GM19438 (cell line): Measurements from ENCODE around the gene SLC39A12.
"Not testable (repeated sequence)": the region's sequence is repeated elsewhere in the genome, so short reads cannot be mapped to it uniquely, and the experiment has no call there.

Source experiments
- ATAC-seq: cut with Tn5 transposase; IDR thresholded peaks from one replicate; pipeline ENCODE4 v1.9.1; 2021; ENCODE audit warnings: low read depth; ENCODE audit not compliant: unreplicated experiment

Gene SLC39A12

GRCh38 chr10:17951868-17952371 is at the start of gene SLC39A12:
TSS of gene SLC39A12 (plus strand) at chr10:17951918. CDS start at chr10:17953277, 1,359 bp downstream.
- ATAC-seq, result no peak

- no peak for ATAC-seq
These were observed 47.2 kb upstream of the SLC39A12 start for GRCh38 chr10:17904564-17904963.

GRCh38 chr10:17905491-17905890 is 46.2 kb upstream of the SLC39A12 start:
- no peak for ATAC-seq

- ATAC-seq, result no peak
These were observed 45.7 kb upstream of the SLC39A12 start for GRCh38 chr10:17906002-17906401.

- ATAC-seq, result no peak
These were observed 44.1 kb upstream of the SLC39A12 start for GRCh38 chr10:17907641-17908040.

GRCh38 chr10:17910125-17910789 is 41.5 kb upstream of the SLC39A12 start:
- no peak for ATAC-seq

- no peak for ATAC-seq
These were observed 39.0 kb upstream of the SLC39A12 start for GRCh38 chr10:17912754-17913153.

GRCh38 chr10:17913604-17914003 is 38.1 kb upstream of the SLC39A12 start:
- no peak for ATAC-seq

GRCh38 chr10:17914169-17915045 is 37.3 kb upstream of the SLC39A12 start:
- ATAC-seq, result no peak

- no peak for ATAC-seq
These were observed 36.5 kb upstream of the SLC39A12 start for GRCh38 chr10:17915181-17915580.

- no peak for ATAC-seq
These were observed 33.4 kb upstream of the SLC39A12 start for GRCh38 chr10:17918187-17918903.

GRCh38 chr10:17921378-17921777 is 30.3 kb upstream of the SLC39A12 start:
- ATAC-seq, result no peak

GRCh38 chr10:17923728-17924127 is 28.0 kb upstream of the SLC39A12 start:
- no peak for ATAC-seq

- ATAC-seq, result no peak
These were observed 8.5 kb upstream of the SLC39A12 start for GRCh38 chr10:17943033-17943745.

- not testable (repeated sequence) for ATAC-seq
These were observed 1.4 kb upstream of the SLC39A12 start for GRCh38 chr10:17950269-17950668.

GRCh38 chr10:17950726-17951125 is 992 bp upstream of the SLC39A12 start:
- no peak for ATAC-seq

- not testable (repeated sequence) for ATAC-seq
These were observed 2.7 kb downstream of the SLC39A12 start for GRCh38 chr10:17954372-17954771.

GRCh38 chr10:17954861-17955260 is 3.1 kb downstream of the SLC39A12 start:
- ATAC-seq, result no peak

- no peak for ATAC-seq
These were observed 6.3 kb downstream of the SLC39A12 start for GRCh38 chr10:17958049-17958448.

- ATAC-seq, result no peak
These were observed 8.2 kb downstream of the SLC39A12 start for GRCh38 chr10:17959870-17960269.
